ENCODE results near the gene TEF.

The TEF gene

GRCh38 chr22:41339823-41340222, 41.9 kb upstream of the TEF start:
- TF ChIP-seq CTCF (IDR thresholded peaks at IDR 0.05; ENCODE audit: insufficient read depth, low read length, poor library complexity, severe bottlenecking) (no peak), EZH2phosphoT487 (conservative IDR thresholded peaks at IDR 0.05; ENCODE audit: low read length) (no peak)
- no peak overlapping the region for H2AFZ ChIP-seq (ENCODE audit: low read depth, low read length, severe bottlenecking)
- H3K27ac ChIP-seq (ENCODE audit: low read depth, low read length): no peak overlapping the region
- H3K4me3 ChIP-seq (ENCODE audit: insufficient read depth, low read length, poor library complexity, severe bottlenecking): no peak overlapping the region
- no peaks in the 10 kb centered on the region for H3K36me3 ChIP-seq (ENCODE audit: low read length)
- no peaks in the 10 kb centered on the region for H3K9me2 ChIP-seq (replicated peaks; ENCODE audit: insufficient read depth, low read length)
- no peaks in the 10 kb centered on the region for H3K9me3 ChIP-seq (ENCODE audit: insufficient read depth, low read length)
- H4K20me1 ChIP-seq (ENCODE audit: low read depth, low read length): no peaks in the 10 kb centered on the region
- no peaks in the 10 kb centered on the region for H3F3A ChIP-seq (ENCODE audit: insufficient read depth)
- no peaks in the 10 kb centered on the region for H3K79me2 ChIP-seq (ENCODE audit: insufficient read depth, low read length)
- H3K9ac ChIP-seq (ENCODE audit: low read length): no peak overlapping the region
- H3K4me2 ChIP-seq (ENCODE audit: low read depth, low read length, poor library complexity, severe bottlenecking): no peak overlapping the region
- no peaks in the 10 kb centered on the region for H3K27me3 ChIP-seq (ENCODE audit: low read length)

GRCh38 chr22:41340357-41340756, 41.4 kb upstream of the TEF start:
- H3K27ac ChIP-seq (ENCODE audit: low read depth, low read length): no peak overlapping the region
- H3K4me2 ChIP-seq (ENCODE audit: low read depth, low read length, poor library complexity, severe bottlenecking): no peak overlapping the region
- no peaks in the 10 kb centered on the region for H3F3A ChIP-seq (ENCODE audit: insufficient read depth)
- H3K9me3 ChIP-seq (ENCODE audit: insufficient read depth, low read length): no peaks in the 10 kb centered on the region
- no peaks in the 10 kb centered on the region for H3K79me2 ChIP-seq (ENCODE audit: insufficient read depth, low read length)
- no peak overlapping the region for H3K9ac ChIP-seq (ENCODE audit: low read length)
- H3K9me2 ChIP-seq (replicated peaks; ENCODE audit: insufficient read depth, low read length): no peaks in the 10 kb centered on the region
- H3K27me3 ChIP-seq (ENCODE audit: low read length): no peaks in the 10 kb centered on the region
- H3K4me3 ChIP-seq (ENCODE audit: insufficient read depth, low read length, poor library complexity, severe bottlenecking): no peak overlapping the region
- TF ChIP-seq EZH2phosphoT487 (conservative IDR thresholded peaks at IDR 0.05; ENCODE audit: low read length) (no peak), CTCF (IDR thresholded peaks at IDR 0.05; ENCODE audit: insufficient read depth, low read length, poor library complexity, severe bottlenecking) (no peak)
- H4K20me1 ChIP-seq (ENCODE audit: low read depth, low read length): no peaks in the 10 kb centered on the region
- H2AFZ ChIP-seq (ENCODE audit: low read depth, low read length, severe bottlenecking): no peak overlapping the region
- no peaks in the 10 kb centered on the region for H3K36me3 ChIP-seq (ENCODE audit: low read length)

GRCh38 chr22:41341012-41341411, 40.7 kb upstream of the TEF start:
- Histone ChIP-seq H3K79me2 (ENCODE audit: insufficient read depth, low read length) (no peaks in the 10 kb centered on the region), H3K9ac (ENCODE audit: low read length) (no peak overlapping the region), H4K20me1 (ENCODE audit: low read depth, low read length) (no peaks in the 10 kb centered on the region), H2AFZ (ENCODE audit: low read depth, low read length, severe bottlenecking) (no peak overlapping the region), H3K9me2 (replicated peaks; ENCODE audit: insufficient read depth, low read length) (no peaks in the 10 kb centered on the region), H3K27me3 (ENCODE audit: low read length) (no peaks in the 10 kb centered on the region), H3K4me3 (ENCODE audit: insufficient read depth, low read length, poor library complexity, severe bottlenecking) (no peak overlapping the region), H3F3A (ENCODE audit: insufficient read depth) (no peaks in the 10 kb centered on the region), H3K27ac (ENCODE audit: low read depth, low read length) (no peak overlapping the region), H3K36me3 (ENCODE audit: low read length) (no peaks in the 10 kb centered on the region), H3K4me2 (ENCODE audit: low read depth, low read length, poor library complexity, severe bottlenecking) (no peak overlapping the region), H3K9me3 (ENCODE audit: insufficient read depth, low read length) (no peaks in the 10 kb centered on the region)
- TF ChIP-seq EZH2phosphoT487 (conservative IDR thresholded peaks at IDR 0.05; ENCODE audit: low read length): no peak
- no peak for TF ChIP-seq CTCF (IDR thresholded peaks at IDR 0.05; ENCODE audit: insufficient read depth, low read length, poor library complexity, severe bottlenecking)

GRCh38 chr22:41341990-41342389, 39.8 kb upstream of the TEF start:
- Histone ChIP-seq H4K20me1 (ENCODE audit: low read depth, low read length) (no peaks in the 10 kb centered on the region), H3K27me3 (ENCODE audit: low read length) (no peaks in the 10 kb centered on the region), H3K4me2 (ENCODE audit: low read depth, low read length, poor library complexity, severe bottlenecking) (no peak overlapping the region), H3K36me3 (ENCODE audit: low read length) (no peaks in the 10 kb centered on the region), H3F3A (ENCODE audit: insufficient read depth) (no peaks in the 10 kb centered on the region), H2AFZ (ENCODE audit: low read depth, low read length, severe bottlenecking) (no peak overlapping the region), H3K79me2 (ENCODE audit: insufficient read depth, low read length) (no peaks in the 10 kb centered on the region), H3K9me3 (ENCODE audit: insufficient read depth, low read length) (no peaks in the 10 kb centered on the region), H3K9ac (ENCODE audit: low read length) (no peak overlapping the region), H3K9me2 (replicated peaks; ENCODE audit: insufficient read depth, low read length) (no peaks in the 10 kb centered on the region), H3K27ac (ENCODE audit: low read depth, low read length) (no peak overlapping the region), H3K4me3 (ENCODE audit: insufficient read depth, low read length, poor library complexity, severe bottlenecking) (no peak overlapping the region)
- no peak for TF ChIP-seq CTCF (IDR thresholded peaks at IDR 0.05; ENCODE audit: insufficient read depth, low read length, poor library complexity, severe bottlenecking)
- TF ChIP-seq EZH2phosphoT487 (conservative IDR thresholded peaks at IDR 0.05; ENCODE audit: low read length): no peak

Data from SU-DHL-6 (cell line).